GM23248 (cell line): ENCODE data around the gene MAGEB6B.

Experiments used
- EZH2 ChIP-seq: fragments of 200-600 bp; sonication (generic); IDR thresholded peaks from 2 replicates; pipeline ENCODE4 v1.6.1; 2018; ENCODE audit warnings: antibody characterized with exemption, mild to moderate bottlenecking; ENCODE audit not compliant: insufficient read depth, poor library complexity, severe bottlenecking
- EZH2phosphoT487 ChIP-seq: fragments of 200-600 bp; sonication (generic); IDR thresholded peaks from 2 replicates; pipeline ENCODE4 v1.6.1; 2018; ENCODE audit warnings: antibody characterized with exemption, moderate library complexity, mild to moderate bottlenecking, low read depth; ENCODE audit not compliant: insufficient read depth

- TF ChIP-seq EZH2phosphoT487 (no peak), EZH2 (no peak)
These were observed 43.2 kb downstream of the MAGEB6B start for GRCh38 chrX:26203561-26203960.
